IMR-90 (cell line): ENCODE measurements around the gene C13orf46. TPM values are rescaled to one million over a fixed set of nuclear protein-coding genes. Genes with fewer than 3 reads are reported as not detected.

Experiments
- ATAC-seq: fragments of 200-7000 bp; cut with Tn5 transposase; 2 replicates; pipeline ENCODE4 v1.9.1; 2020; ENCODE audit warnings: low read depth, mild to moderate bottlenecking, moderate library complexity
- BruUV-seq: library from RNA; stranded (reverse); fragments of 400-500 nt; replicated peaks from 2 replicates; lab custom pipeline; 2021; lab: Mats Ljungman, UMichigan
- CTCF ChIA-PET: fragments of 300-600 bp; formaldehyde crosslinking; extraction: SDS; loops from one replicate; lab custom pipeline; 2021; ENCODE audit warnings: antibody characterized with exemption; lab: Yijun Ruan, JAX
- POLR2A ChIA-PET: fragments of 300-600 bp; sonication (Branson Sonifier 250); formaldehyde crosslinking; loops from one replicate; lab custom pipeline; 2022; ENCODE audit warnings: antibody characterized with exemption; ENCODE audit not compliant: unreplicated experiment; lab: Charles Lee
- DNase-seq: peaks from one replicate; pipeline ENCODE4 v3.0.0; 2013
- H2AFZ ChIP-seq: replicated peaks from 2 replicates; pipeline ENCODE3; 2013; ENCODE audit warnings: low read length, mild to moderate bottlenecking; ENCODE audit not compliant: poor library complexity
- H2AK5ac ChIP-seq: 2 replicates; pipeline ENCODE4 v1.6.1; 2013; ENCODE audit warnings: low read depth, low read length, inconsistent platforms
- H2AK9ac ChIP-seq: replicated peaks from 2 replicates; pipeline ENCODE3; 2013; ENCODE audit warnings: mild to moderate bottlenecking, low read depth, low read length, moderate library complexity; ENCODE audit not compliant: poor library complexity
- H2BK120ac ChIP-seq: 2 replicates; pipeline ENCODE4 v1.6.1; 2013; ENCODE audit warnings: low read depth, low read length, inconsistent platforms
- H2BK15ac ChIP-seq: 3 replicates; pipeline ENCODE4 v1.6.1; 2013; ENCODE audit warnings: low read depth, low read length, inconsistent platforms
- H2BK20ac ChIP-seq: 2 replicates; pipeline ENCODE4 v1.6.1; 2013; ENCODE audit warnings: low read depth, mild to moderate bottlenecking, inconsistent platforms, low read length, moderate library complexity
- H2BK5ac ChIP-seq: 2 replicates; pipeline ENCODE4 v1.6.1; 2013; ENCODE audit warnings: mild to moderate bottlenecking, low read depth, low read length, inconsistent platforms; ENCODE audit not compliant: poor library complexity, severe bottlenecking
- H3K14ac ChIP-seq: replicated peaks from 2 replicates; pipeline ENCODE4 v1.6.1; 2013; ENCODE audit warnings: low read depth, low read length, inconsistent platforms
- H3K18ac ChIP-seq: 2 replicates; pipeline ENCODE4 v1.6.1; 2013; ENCODE audit warnings: low read depth, low read length, control low read depth
- H3K23ac ChIP-seq: 2 replicates; pipeline ENCODE4 v1.6.1; 2013; ENCODE audit warnings: low read depth, low read length, inconsistent platforms
- H3K27ac ChIP-seq: 2 replicates; pipeline ENCODE4 v1.5.1; 2013; ENCODE audit warnings: mild to moderate bottlenecking, control low read depth, low read length; ENCODE audit not compliant: insufficient read depth
- H3K27me3 ChIP-seq: 2 replicates; pipeline ENCODE4 v1.6.1; 2013; ENCODE audit warnings: low read length; ENCODE audit not compliant: control insufficient read depth, insufficient read depth
- H3K36me3 ChIP-seq: 2 replicates; pipeline ENCODE4 v1.6.1; 2013; ENCODE audit warnings: low read length, mixed read lengths; ENCODE audit not compliant: control insufficient read depth, insufficient read depth
- H3K4ac ChIP-seq: 2 replicates; pipeline ENCODE4 v1.6.1; 2013; ENCODE audit warnings: low read depth, low read length, inconsistent platforms
- H3K4me1 ChIP-seq: 2 replicates; pipeline ENCODE4 v1.6.1; 2013; ENCODE audit warnings: low read length, mixed read lengths; ENCODE audit not compliant: control insufficient read depth, insufficient read depth
- H3K4me2 ChIP-seq: 2 replicates; pipeline ENCODE4 v1.6.1; 2013; ENCODE audit warnings: low read depth, mild to moderate bottlenecking, control low read depth, low read length, moderate library complexity
- H3K4me3 ChIP-seq: 2 replicates; pipeline ENCODE4 v1.5.1; 2013; ENCODE audit warnings: low read depth, mild to moderate bottlenecking, control low read depth, low read length, moderate library complexity; ENCODE audit not compliant: insufficient read depth
- H3K56ac ChIP-seq: 2 replicates; pipeline ENCODE4 v1.6.1; 2013; ENCODE audit warnings: low read length, inconsistent platforms; ENCODE audit not compliant: insufficient read depth; ENCODE audit errors: extremely low read depth
- H3K79me1 ChIP-seq, 2 experiments: 2 replicates each; pipeline ENCODE4 v1.6.1; 2013; ENCODE audit warnings: low read length in 2 of 2, inconsistent platforms in 1 of 2, low read depth in 1 of 2
- H3K9ac ChIP-seq: 2 replicates; pipeline ENCODE4 v1.6.1; 2013; ENCODE audit warnings: low read depth, low read length, control low read depth
- H3K9me1 ChIP-seq: 2 replicates; pipeline ENCODE4 v1.6.1; 2013; ENCODE audit warnings: low read length, inconsistent platforms; ENCODE audit not compliant: insufficient read depth
- H3K9me3 ChIP-seq: 2 replicates; pipeline ENCODE4 v1.6.1; 2013; ENCODE audit warnings: low read length; ENCODE audit not compliant: control insufficient read depth, insufficient read depth
- H4K20me1 ChIP-seq: 2 replicates; pipeline ENCODE4 v1.6.1; 2013; ENCODE audit warnings: low read length, inconsistent platforms; ENCODE audit not compliant: insufficient read depth
- H4K5ac ChIP-seq: 2 replicates; pipeline ENCODE4 v1.6.1; 2013; ENCODE audit warnings: mild to moderate bottlenecking, low read depth, low read length, control low read depth
- H4K8ac ChIP-seq, 2 experiments: 2 replicates each; pipeline ENCODE4 v1.6.1; 2013; ENCODE audit warnings: low read depth in 2 of 2, low read length in 2 of 2, control low read depth in 1 of 2, inconsistent platforms in 1 of 2
- H4K91ac ChIP-seq: 2 replicates; pipeline ENCODE4 v1.6.1; 2013; ENCODE audit warnings: low read depth, low read length, inconsistent platforms; ENCODE audit not compliant: insufficient read depth
- BHLHE40 ChIP-seq: fragments of 150-350 bp; IDR thresholded peaks from 2 replicates; pipeline ENCODE4 v1.6.1; 2016; ENCODE audit warnings: mild to moderate bottlenecking, low read depth, low read length
- CEBPB ChIP-seq: IDR thresholded peaks from 2 replicates; pipeline ENCODE4 v1.6.1; 2012; ENCODE audit warnings: low read depth, low read length, improper control_type of control experiment
- CHD1 ChIP-seq: IDR thresholded peaks from 2 replicates; pipeline ENCODE4 v1.6.1; 2012; ENCODE audit warnings: low read depth, low read length, improper control_type of control experiment
- FOS ChIP-seq: fragments of 150-350 bp; IDR thresholded peaks from 2 replicates; pipeline ENCODE4 v1.6.1; 2016; ENCODE audit warnings: low read depth, low read length
- MAFK ChIP-seq: IDR thresholded peaks from 2 replicates; pipeline ENCODE4 v1.6.1; 2012; ENCODE audit warnings: low read depth, low read length, improper control_type of control experiment
- MAZ ChIP-seq: IDR thresholded peaks from 2 replicates; pipeline ENCODE4 v1.6.1; 2012; ENCODE audit warnings: low read depth, mild to moderate bottlenecking, low read length, improper control_type of control experiment, moderate library complexity, borderline replicate concordance
- MXI1 ChIP-seq: IDR thresholded peaks from 2 replicates; pipeline ENCODE4 v1.6.1; 2012; ENCODE audit warnings: low read depth, mild to moderate bottlenecking, low read length, moderate library complexity, borderline replicate concordance
- NFE2L2 ChIP-seq: fragments of 150-350 bp; IDR thresholded peaks from 2 replicates; pipeline ENCODE4 v1.6.1; 2016; ENCODE audit warnings: low read depth, mild to moderate bottlenecking, low read length
- POLR2A ChIP-seq: IDR thresholded peaks from 2 replicates; pipeline ENCODE4 v1.6.1; 2012; ENCODE audit warnings: mild to moderate bottlenecking, low read depth, low read length
- RAD21 ChIP-seq: IDR thresholded peaks from 2 replicates; pipeline ENCODE4 v1.6.1; 2012; ENCODE audit warnings: low read length, improper control_type of control experiment
- RCOR1 ChIP-seq: IDR thresholded peaks from 2 replicates; pipeline ENCODE4 v1.6.1; 2012; ENCODE audit warnings: mild to moderate bottlenecking, low read length, improper control_type of control experiment; ENCODE audit not compliant: insufficient replicate concordance
- RFX5 ChIP-seq: IDR thresholded peaks from 2 replicates; pipeline ENCODE4 v1.8.0; 2012; ENCODE audit warnings: low read depth, mild to moderate bottlenecking, low read length, moderate library complexity
- SMC3 ChIP-seq: fragments of 150-350 bp; IDR thresholded peaks from 2 replicates; pipeline ENCODE4 v1.6.1; 2016; ENCODE audit warnings: low read depth, mild to moderate bottlenecking, antibody characterized with exemption, low read length, moderate library complexity
- USF2 ChIP-seq: fragments of 150-350 bp; IDR thresholded peaks from 2 replicates; pipeline ENCODE4 v1.6.1; 2017; ENCODE audit warnings: mild to moderate bottlenecking, antibody characterized with exemption, low read length, low read depth
- WGBS, 2 experiments: methylation state at CpG; one replicate each; pipeline versions ENCODE4 v1.1.5 to v1.1.7; 2013; ENCODE audit warnings: missing lambda C conversion rate in 2 of 2; ENCODE audit not compliant: insufficient read length in 1 of 2; ENCODE audit errors: extremely low coverage in 2 of 2; 5-methylcytosine and 5-hydroxymethylcytosine counted together
- dilution Hi-C: fragments of 300-500 bp; cut with HindIII; formaldehyde crosslinking; loops from one replicate; pipeline ENCODE4 v1.14.3; 2018; ENCODE audit warnings: low sequenced_read_pairs; ENCODE audit not compliant: unreplicated experiment
- in situ Hi-C: fragments of 300-500 bp; cut with MboI; formaldehyde crosslinking; loops from 3 replicates; pipeline ENCODE4 v1.14.3; 2019; ENCODE audit warnings: low sequenced_read_pairs, inconsistent platforms, mixed read lengths
- intact Hi-C: fragments of 100-400 bp; cut with micrococcal nuclease; formaldehyde crosslinking; loops from 2 replicates; pipeline ENCODE4 v1.10.0; 2022
- polyA plus RNA-seq, 3 experiments: library from polyadenylated mRNA; depleted of rRNA; stranded (reverse); fragments of >200 nt; gene quantifications; 2 replicates each; pipeline ENCODE4 v1.2.3, GENCODE V29; 2012; ENCODE audit warnings: low replicate concordance in 1 of 3
- total RNA-seq: library from RNA; depleted of rRNA; stranded (reverse); fragments of >200 nt; gene quantifications from 2 replicates; pipeline ENCODE4 v1.2.3, GENCODE V29; 2012
- TF ChIP-seq, protein P1 (sequence below): conservative IDR thresholded peaks from 2 replicates; pipeline ENCODE4 v1.5.1; 2012; ENCODE audit warnings: mild to moderate bottlenecking, low read depth, low read length, improper control_type of control experiment
- TF ChIP-seq, protein P2 (sequence below): fragments of 150-350 bp; IDR thresholded peaks from 2 replicates; pipeline ENCODE4 v1.6.1; 2016; ENCODE audit warnings: low read depth, mild to moderate bottlenecking, low read length, moderate library complexity, borderline replicate concordance

Gene C13orf46
- total and polyA plus RNA-seq, 2 of the 4 experiments (the other 2 are of a cell fraction): under 0.01 to 2.1 TPM

- H3K27ac ChIP-seq: no peak overlapping the region
- H3K9ac ChIP-seq: no peak overlapping the region
- no peak overlapping the region for H2BK5ac ChIP-seq
- ChIA-PET POLR2A (no interaction called here), CTCF (no interaction called here)
- H3K9me3 ChIP-seq: peaks cover 6% of the 10 kb centered on the region
- no peak overlapping the region for H4K5ac ChIP-seq
- H3K9me1 ChIP-seq: peaks cover 19% of the 10 kb centered on the region
- H3K4me2 ChIP-seq: no peak overlapping the region
- ATAC-seq (no peak), DNase-seq (no peak)
- H3K56ac ChIP-seq: no peak overlapping the region
- peak overlapping the region; percentile 89 for H2AK5ac ChIP-seq
- no peak overlapping the region for H3K4me3 ChIP-seq
- H4K91ac ChIP-seq: peak overlapping the region; percentile 21; the same call in 1 of the 2 replicates
- peak overlapping the region; percentile 58; the same call in 1 of the 2 replicates for H3K4ac ChIP-seq
- no peaks in the 10 kb centered on the region; the same call in 1 of the 2 replicates for H3K36me3 ChIP-seq
- TF ChIP-seq USF2: no peak
- TF ChIP-seq RFX5: no peak
- TF ChIP-seq MXI1: no peak
- TF ChIP-seq SMC3: no peak
- TF ChIP-seq RAD21: no peak
- no peak for TF ChIP-seq CHD1
- TF ChIP-seq MAFK: no peak
- TF ChIP-seq, protein P1, sequence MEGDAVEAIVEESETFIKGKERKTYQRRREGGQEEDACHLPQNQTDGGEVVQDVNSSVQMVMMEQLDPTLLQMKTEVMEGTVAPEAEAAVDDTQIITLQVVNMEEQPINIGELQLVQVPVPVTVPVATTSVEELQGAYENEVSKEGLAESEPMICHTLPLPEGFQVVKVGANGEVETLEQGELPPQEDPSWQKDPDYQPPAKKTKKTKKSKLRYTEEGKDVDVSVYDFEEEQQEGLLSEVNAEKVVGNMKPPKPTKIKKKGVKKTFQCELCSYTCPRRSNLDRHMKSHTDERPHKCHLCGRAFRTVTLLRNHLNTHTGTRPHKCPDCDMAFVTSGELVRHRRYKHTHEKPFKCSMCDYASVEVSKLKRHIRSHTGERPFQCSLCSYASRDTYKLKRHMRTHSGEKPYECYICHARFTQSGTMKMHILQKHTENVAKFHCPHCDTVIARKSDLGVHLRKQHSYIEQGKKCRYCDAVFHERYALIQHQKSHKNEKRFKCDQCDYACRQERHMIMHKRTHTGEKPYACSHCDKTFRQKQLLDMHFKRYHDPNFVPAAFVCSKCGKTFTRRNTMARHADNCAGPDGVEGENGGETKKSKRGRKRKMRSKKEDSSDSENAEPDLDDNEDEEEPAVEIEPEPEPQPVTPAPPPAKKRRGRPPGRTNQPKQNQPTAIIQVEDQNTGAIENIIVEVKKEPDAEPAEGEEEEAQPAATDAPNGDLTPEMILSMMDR: no peak
- no peak for TF ChIP-seq MAZ
- TF ChIP-seq BHLHE40: no peak
- TF ChIP-seq CEBPB: no peak
- no peak for TF ChIP-seq NFE2L2
- TF ChIP-seq FOS: no peak
- TF ChIP-seq, protein P2, sequence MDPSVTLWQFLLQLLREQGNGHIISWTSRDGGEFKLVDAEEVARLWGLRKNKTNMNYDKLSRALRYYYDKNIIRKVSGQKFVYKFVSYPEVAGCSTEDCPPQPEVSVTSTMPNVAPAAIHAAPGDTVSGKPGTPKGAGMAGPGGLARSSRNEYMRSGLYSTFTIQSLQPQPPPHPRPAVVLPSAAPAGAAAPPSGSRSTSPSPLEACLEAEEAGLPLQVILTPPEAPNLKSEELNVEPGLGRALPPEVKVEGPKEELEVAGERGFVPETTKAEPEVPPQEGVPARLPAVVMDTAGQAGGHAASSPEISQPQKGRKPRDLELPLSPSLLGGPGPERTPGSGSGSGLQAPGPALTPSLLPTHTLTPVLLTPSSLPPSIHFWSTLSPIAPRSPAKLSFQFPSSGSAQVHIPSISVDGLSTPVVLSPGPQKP: no peak
- no peak for TF ChIP-seq POLR2A
- TF ChIP-seq RCOR1: no peak
- peak overlapping the region; percentile 55; the same call in 1 of the 2 replicates for H2BK20ac ChIP-seq
- dilution Hi-C loops (no loop called here), in situ Hi-C loops (no loop called here), intact Hi-C loops (no loop called here)
- no peaks in the 10 kb centered on the region for H4K20me1 ChIP-seq
- peak overlapping the region; percentile 1; the same call in 1 of the 3 replicates for H2BK15ac ChIP-seq
- peak overlapping the region; percentile 48 for H2AK9ac ChIP-seq
- no peaks in the 10 kb centered on the region for H3K27me3 ChIP-seq
- H2BK120ac ChIP-seq: peak overlapping the region; percentile 66
- peak overlapping the region; percentile 59 for H3K14ac ChIP-seq
- H3K4me1 ChIP-seq: peaks cover 11% of the 10 kb centered on the region
- peak overlapping the region; percentile 26 for H2AFZ ChIP-seq
- H3K23ac ChIP-seq: no peak overlapping the region
- BruUV-seq: no TSS peak
- peak overlapping the region in 1 of 2 experiments; percentile 38; a peak in 1 of 4 replicates for H4K8ac ChIP-seq
- peaks cover 0 to 29% of the 10 kb centered on the region in 2 experiments; a peak in 2 of 4 replicates for H3K79me1 ChIP-seq
- WGBS, 2 experiments: 90% methylated on average over 11 of the region's 11 CpGs; no CpG with 5 or more reads in 1 of the 2 experiments
- 0 out of 2 replicates have a peak overlapping the region, but pooled peaks have one; percentile 9 for H3K18ac ChIP-seq
These were observed 58.0 kb downstream of the C13orf46 start for GRCh38 chr13:113915786-113916329.
